GM23338 (cell line): Measurements from ENCODE around the gene EIF2A. TPM values are rescaled to one million over a fixed set of nuclear protein-coding genes. Genes with fewer than 3 reads are reported as not detected.

Source experiments
- ATAC-seq: fragments of 200-7000 bp; cut with Tn5 transposase; 3 replicates; pipeline ENCODE4 v1.9.1; 2020
- DNase-seq: peaks from one replicate; pipeline ENCODE4 v3.0.0-alpha.2; 2015; ENCODE audit warnings: low spot score
- H2AFZ ChIP-seq: fragments of 200-600 bp; sonication (generic); 2 replicates; pipeline ENCODE4 v1.8.0; 2016; ENCODE audit warnings: antibody characterized with exemption, mild to moderate bottlenecking, moderate library complexity
- H3F3A ChIP-seq: fragments of 200-600 bp; sonication (generic); replicated peaks from 2 replicates; pipeline ENCODE4 v1.8.0; 2017; ENCODE audit warnings: antibody characterized with exemption, mixed run types, low read depth
- H3K27ac ChIP-seq: fragments of 200-600 bp; sonication (generic); 2 replicates; pipeline ENCODE4 v1.6.1; 2016; ENCODE audit warnings: low read depth
- H3K27me3 ChIP-seq: fragments of 200-600 bp; sonication (generic); 2 replicates; pipeline ENCODE4 v1.8.0; 2016; ENCODE audit warnings: mild to moderate bottlenecking, mixed run types, moderate library complexity; ENCODE audit not compliant: insufficient read depth
- H3K36me3 ChIP-seq: fragments of 200-600 bp; sonication (generic); 2 replicates; pipeline ENCODE4 v1.8.0; 2016; ENCODE audit warnings: mild to moderate bottlenecking; ENCODE audit not compliant: insufficient read depth
- H3K4me1 ChIP-seq: fragments of 200-600 bp; sonication (generic); 2 replicates; pipeline ENCODE4 v1.8.0; 2016; ENCODE audit warnings: mild to moderate bottlenecking, moderate library complexity; ENCODE audit not compliant: insufficient read depth
- H3K4me2 ChIP-seq: fragments of 200-600 bp; sonication (generic); 2 replicates; pipeline ENCODE4 v1.7.1; 2017; ENCODE audit warnings: mixed run types
- H3K4me3 ChIP-seq: fragments of 200-600 bp; sonication (generic); 2 replicates; pipeline ENCODE4 v1.6.1; 2016; ENCODE audit warnings: mixed run types
- H3K79me2 ChIP-seq: fragments of 200-600 bp; sonication (generic); replicated peaks from 2 replicates; pipeline ENCODE4 v1.8.0; 2017; ENCODE audit warnings: mild to moderate bottlenecking; ENCODE audit not compliant: insufficient read depth
- H3K9me2 ChIP-seq: fragments of 200-600 bp; sonication (generic); 2 replicates; pipeline ENCODE4 v1.8.0; 2017; ENCODE audit not compliant: insufficient read depth
- H4K20me1 ChIP-seq: fragments of 200-600 bp; sonication (generic); replicated peaks from 2 replicates; pipeline ENCODE4 v1.8.0; 2017; ENCODE audit warnings: mild to moderate bottlenecking; ENCODE audit not compliant: insufficient read depth
- H3K27ac Mint-ChIP-seq: 2 replicates; pipeline ENCODE4 v1.8.0; 2020; ENCODE audit warnings: inconsistent platforms, mild to moderate bottlenecking, moderate library complexity, mixed read lengths
- H3K27me3 Mint-ChIP-seq: 3 replicates; pipeline ENCODE4 v1.8.0; 2022; ENCODE audit warnings: low read depth, mild to moderate bottlenecking, moderate library complexity, mixed read lengths, inconsistent platforms; ENCODE audit not compliant: insufficient read depth, poor library complexity
- H3K36me3 Mint-ChIP-seq: 3 replicates; pipeline ENCODE4 v1.8.0; 2021; ENCODE audit warnings: low read depth, mild to moderate bottlenecking, inconsistent platforms, moderate library complexity, mixed read lengths
- H3K4me1 Mint-ChIP-seq: 3 replicates; pipeline ENCODE4 v1.8.0; 2020; ENCODE audit warnings: mild to moderate bottlenecking, inconsistent platforms, mixed read lengths
- H3K4me3 Mint-ChIP-seq: 3 replicates; pipeline ENCODE4 v1.8.0; 2021; ENCODE audit warnings: moderate library complexity, mild to moderate bottlenecking, inconsistent platforms, mixed read lengths
- H3K9me3 Mint-ChIP-seq: 3 replicates; pipeline ENCODE4 v1.8.0; 2020; ENCODE audit warnings: moderate library complexity, mild to moderate bottlenecking, inconsistent platforms, mixed read lengths
- CREB1 ChIP-seq: fragments of 250-450 bp; sonication (Bioruptor Pico); IDR thresholded peaks from 2 replicates; pipeline ENCODE4 v1.5.0; 2020; ENCODE audit warnings: low read depth, mild to moderate bottlenecking, moderate library complexity
- EZH2 ChIP-seq: fragments of 200-600 bp; sonication (generic); IDR thresholded peaks from one replicate; pipeline ENCODE4 v1.8.0; 2017; ENCODE audit warnings: antibody characterized with exemption, mild to moderate bottlenecking, low read depth; ENCODE audit not compliant: unreplicated experiment
- EZH2phosphoT487 ChIP-seq: fragments of 200-600 bp; sonication (generic); IDR thresholded peaks from one replicate; pipeline ENCODE4 v1.8.1; 2018; ENCODE audit warnings: antibody characterized with exemption; ENCODE audit not compliant: unreplicated experiment
- JUNB ChIP-seq: IDR thresholded peaks from one replicate; pipeline ENCODE4 v1.6.1; 2016; ENCODE audit warnings: antibody characterized with exemption; ENCODE audit not compliant: unreplicated experiment
- NANOG ChIP-seq: IDR thresholded peaks from 2 replicates; pipeline ENCODE4 v1.6.1; 2016; ENCODE audit warnings: antibody characterized with exemption, borderline replicate concordance
- POLR2AphosphoS5 ChIP-seq: IDR thresholded peaks from 2 replicates; pipeline ENCODE4 v1.6.1; 2016; ENCODE audit warnings: antibody characterized with exemption, low read depth
- STAT1 ChIP-seq: IDR thresholded peaks from one replicate; pipeline ENCODE4 v1.6.1; 2016; ENCODE audit warnings: antibody characterized with exemption; ENCODE audit not compliant: unreplicated experiment
- ZNF114 ChIP-seq: fragments of 250-450 bp; sonication (Bioruptor Pico); IDR thresholded peaks from 2 replicates; pipeline ENCODE4 v1.5.0; 2020; ENCODE audit warnings: mild to moderate bottlenecking, moderate library complexity
- polyA plus RNA-seq: library from polyadenylated mRNA; unstranded; fragments of >200 nt; fragmentation: Nextera tagmentation; extraction: Ambion mirVana; gene quantifications from 2 replicates; pipeline ENCODE4 v1.2.1, GENCODE V29; 2016
- total RNA-seq: library from RNA; depleted of rRNA; stranded (reverse); fragments of >200 nt; shearing (Covaris generic); gene quantifications from 2 replicates; pipeline ENCODE4 v1.2.3, GENCODE V29; 2014
- TF ChIP-seq, protein P1 (sequence below), 2 experiments: fragments of 200-600 bp in 1 of 2; sonication (generic) in 1 of 2; conservative IDR thresholded peaks; 2 replicates each; pipeline versions ENCODE4 v1.5.1 to v1.6.1; 2016 to 2017; ENCODE audit warnings: antibody characterized with exemption in 2 of 2, low read depth in 2 of 2, mild to moderate bottlenecking in 2 of 2, moderate library complexity in 1 of 2
- TF ChIP-seq, protein P2 (sequence below): IDR thresholded peaks from one replicate; pipeline ENCODE4 v1.6.1; 2018; ENCODE audit warnings: antibody characterized with exemption; ENCODE audit not compliant: unreplicated experiment
- TF ChIP-seq, protein P3 (sequence below): IDR thresholded peaks from 2 replicates; pipeline ENCODE4 v1.6.1; 2016; ENCODE audit warnings: antibody characterized with exemption

Gene EIF2A
- total and polyA plus RNA-seq, 2 experiments from 2014 or later: 95.2 to 153 TPM

DNA sequence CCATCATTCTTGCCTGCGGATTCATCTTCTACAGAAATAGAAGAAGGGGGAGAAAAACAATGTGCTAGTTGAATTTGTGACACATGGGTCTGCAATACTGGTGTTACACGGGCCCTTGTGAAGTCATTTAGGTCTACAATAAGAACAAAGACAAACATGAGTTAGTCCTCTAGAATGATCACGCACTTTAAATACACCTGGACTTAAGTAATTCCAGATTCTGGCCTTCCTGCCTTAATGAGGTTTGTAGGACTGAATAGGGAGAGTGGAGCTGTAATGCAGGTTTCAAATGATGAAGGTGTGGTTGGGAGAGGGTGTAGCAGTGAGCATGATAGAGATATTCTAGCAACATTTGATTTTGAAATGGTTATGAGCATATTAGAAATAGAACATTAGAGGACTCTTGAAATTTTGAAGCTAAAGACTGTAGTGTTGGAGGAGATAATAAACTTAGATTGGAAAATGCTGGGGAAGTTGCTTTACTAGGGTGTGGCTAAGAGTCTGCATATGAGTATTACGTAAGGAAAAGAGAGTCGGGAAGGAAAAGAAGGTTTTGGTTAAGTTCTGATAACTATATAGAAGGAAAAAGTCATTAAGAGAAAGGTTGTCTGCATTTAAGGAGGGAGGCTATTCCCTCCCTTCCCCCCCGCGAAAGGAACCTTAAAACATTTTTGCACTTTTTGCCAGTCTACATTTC is 606 bp downstream of the EIF2A start (continued):
- TF ChIP-seq, protein P1, sequence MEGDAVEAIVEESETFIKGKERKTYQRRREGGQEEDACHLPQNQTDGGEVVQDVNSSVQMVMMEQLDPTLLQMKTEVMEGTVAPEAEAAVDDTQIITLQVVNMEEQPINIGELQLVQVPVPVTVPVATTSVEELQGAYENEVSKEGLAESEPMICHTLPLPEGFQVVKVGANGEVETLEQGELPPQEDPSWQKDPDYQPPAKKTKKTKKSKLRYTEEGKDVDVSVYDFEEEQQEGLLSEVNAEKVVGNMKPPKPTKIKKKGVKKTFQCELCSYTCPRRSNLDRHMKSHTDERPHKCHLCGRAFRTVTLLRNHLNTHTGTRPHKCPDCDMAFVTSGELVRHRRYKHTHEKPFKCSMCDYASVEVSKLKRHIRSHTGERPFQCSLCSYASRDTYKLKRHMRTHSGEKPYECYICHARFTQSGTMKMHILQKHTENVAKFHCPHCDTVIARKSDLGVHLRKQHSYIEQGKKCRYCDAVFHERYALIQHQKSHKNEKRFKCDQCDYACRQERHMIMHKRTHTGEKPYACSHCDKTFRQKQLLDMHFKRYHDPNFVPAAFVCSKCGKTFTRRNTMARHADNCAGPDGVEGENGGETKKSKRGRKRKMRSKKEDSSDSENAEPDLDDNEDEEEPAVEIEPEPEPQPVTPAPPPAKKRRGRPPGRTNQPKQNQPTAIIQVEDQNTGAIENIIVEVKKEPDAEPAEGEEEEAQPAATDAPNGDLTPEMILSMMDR (conservative IDR thresholded peaks at IDR 0.05; ENCODE audit: low read depth in 2 of 2): no peak
- TF ChIP-seq POLR2AphosphoS5 (no peak), STAT1 (no peak), JUNB (no peak)
- TF ChIP-seq, protein P2, sequence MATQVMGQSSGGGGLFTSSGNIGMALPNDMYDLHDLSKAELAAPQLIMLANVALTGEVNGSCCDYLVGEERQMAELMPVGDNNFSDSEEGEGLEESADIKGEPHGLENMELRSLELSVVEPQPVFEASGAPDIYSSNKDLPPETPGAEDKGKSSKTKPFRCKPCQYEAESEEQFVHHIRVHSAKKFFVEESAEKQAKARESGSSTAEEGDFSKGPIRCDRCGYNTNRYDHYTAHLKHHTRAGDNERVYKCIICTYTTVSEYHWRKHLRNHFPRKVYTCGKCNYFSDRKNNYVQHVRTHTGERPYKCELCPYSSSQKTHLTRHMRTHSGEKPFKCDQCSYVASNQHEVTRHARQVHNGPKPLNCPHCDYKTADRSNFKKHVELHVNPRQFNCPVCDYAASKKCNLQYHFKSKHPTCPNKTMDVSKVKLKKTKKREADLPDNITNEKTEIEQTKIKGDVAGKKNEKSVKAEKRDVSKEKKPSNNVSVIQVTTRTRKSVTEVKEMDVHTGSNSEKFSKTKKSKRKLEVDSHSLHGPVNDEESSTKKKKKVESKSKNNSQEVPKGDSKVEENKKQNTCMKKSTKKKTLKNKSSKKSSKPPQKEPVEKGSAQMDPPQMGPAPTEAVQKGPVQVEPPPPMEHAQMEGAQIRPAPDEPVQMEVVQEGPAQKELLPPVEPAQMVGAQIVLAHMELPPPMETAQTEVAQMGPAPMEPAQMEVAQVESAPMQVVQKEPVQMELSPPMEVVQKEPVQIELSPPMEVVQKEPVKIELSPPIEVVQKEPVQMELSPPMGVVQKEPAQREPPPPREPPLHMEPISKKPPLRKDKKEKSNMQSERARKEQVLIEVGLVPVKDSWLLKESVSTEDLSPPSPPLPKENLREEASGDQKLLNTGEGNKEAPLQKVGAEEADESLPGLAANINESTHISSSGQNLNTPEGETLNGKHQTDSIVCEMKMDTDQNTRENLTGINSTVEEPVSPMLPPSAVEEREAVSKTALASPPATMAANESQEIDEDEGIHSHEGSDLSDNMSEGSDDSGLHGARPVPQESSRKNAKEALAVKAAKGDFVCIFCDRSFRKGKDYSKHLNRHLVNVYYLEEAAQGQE: no peak

DNA sequence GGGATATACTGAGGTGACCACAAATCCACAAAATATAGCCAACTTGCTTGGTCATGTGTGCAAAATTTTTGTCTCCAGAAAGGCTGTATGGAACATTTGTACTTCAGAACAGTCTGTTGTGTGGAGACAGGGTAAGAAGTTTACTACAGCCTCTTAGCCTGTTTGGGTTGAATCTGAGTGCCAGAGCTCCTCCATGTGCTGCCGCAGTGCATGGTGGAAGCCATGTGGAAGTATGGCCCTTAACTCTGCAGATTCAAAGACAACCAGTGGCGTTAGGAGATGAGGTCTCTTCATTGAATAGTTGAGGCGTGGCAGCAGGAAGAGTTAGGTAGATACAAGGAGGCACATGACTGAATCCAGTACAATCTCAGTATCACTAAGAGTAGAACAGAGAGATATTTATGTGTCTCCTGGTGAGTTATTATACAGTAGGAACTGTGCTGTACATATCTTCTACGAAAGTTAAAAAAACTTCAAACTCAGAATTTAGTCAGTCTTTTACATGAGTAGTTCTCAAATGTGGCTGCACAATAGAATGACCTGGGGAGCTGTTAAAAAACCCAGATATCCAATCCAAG is 9.4 kb downstream of the EIF2A start:
- no peaks in the 10 kb centered on the region for H3K9me3 Mint-ChIP-seq
- H3K36me3 Mint-ChIP-seq: peaks cover 46% of the 10 kb centered on the region
- no peak overlapping the region for H3K4me3 ChIP-seq
- no peak overlapping the region for H3K27ac Mint-ChIP-seq
- ATAC-seq (no peak), DNase-seq (no peak)
- no peak for TF ChIP-seq ZNF114 (CRISPR knock-in tag)
- TF ChIP-seq, protein P2: no peak
- TF ChIP-seq, protein P3, sequence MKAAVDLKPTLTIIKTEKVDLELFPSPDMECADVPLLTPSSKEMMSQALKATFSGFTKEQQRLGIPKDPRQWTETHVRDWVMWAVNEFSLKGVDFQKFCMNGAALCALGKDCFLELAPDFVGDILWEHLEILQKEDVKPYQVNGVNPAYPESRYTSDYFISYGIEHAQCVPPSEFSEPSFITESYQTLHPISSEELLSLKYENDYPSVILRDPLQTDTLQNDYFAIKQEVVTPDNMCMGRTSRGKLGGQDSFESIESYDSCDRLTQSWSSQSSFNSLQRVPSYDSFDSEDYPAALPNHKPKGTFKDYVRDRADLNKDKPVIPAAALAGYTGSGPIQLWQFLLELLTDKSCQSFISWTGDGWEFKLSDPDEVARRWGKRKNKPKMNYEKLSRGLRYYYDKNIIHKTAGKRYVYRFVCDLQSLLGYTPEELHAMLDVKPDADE: no peak
- TF ChIP-seq EZH2phosphoT487: no peak
- no peak for TF ChIP-seq CREB1 (CRISPR knock-in tag)
- no peak for TF ChIP-seq JUNB
- TF ChIP-seq EZH2: no peak
- TF ChIP-seq STAT1: no peak
- TF ChIP-seq, protein P1 (conservative IDR thresholded peaks at IDR 0.05; ENCODE audit: low read depth in 2 of 2): no peak
- TF ChIP-seq NANOG: no peak
- peaks cover 28% of the 10 kb centered on the region; the same call in 1 of the 2 replicates for H3K36me3 ChIP-seq
- H3K4me1 Mint-ChIP-seq: no peaks in the 10 kb centered on the region
- H3K27me3 ChIP-seq: no peaks in the 10 kb centered on the region
- H3K9me2 ChIP-seq: no peaks in the 10 kb centered on the region
- no peaks in the 10 kb centered on the region for H3K27me3 Mint-ChIP-seq
- no peak overlapping the region for H3K4me3 Mint-ChIP-seq
- H3K4me1 ChIP-seq: no peaks in the 10 kb centered on the region
- H3K4me2 ChIP-seq: no peak overlapping the region
- H4K20me1 ChIP-seq: peaks cover 19% of the 10 kb centered on the region
- H2AFZ ChIP-seq: no peak overlapping the region
- H3F3A ChIP-seq: no peaks in the 10 kb centered on the region
- H3K79me2 ChIP-seq: peaks cover 53% of the 10 kb centered on the region
- no peak overlapping the region for H3K27ac ChIP-seq
